DMS53 treated with DMSO at 0.1 percent for 48 hours (cell line): Measurements from ENCODE around the gene ULK3.

ENCODE experiments used
- DNase-seq: peaks from one replicate; lab custom pipeline; 2025; ENCODE audit not compliant: unreplicated experiment; lab: John Stamatoyannopoulos, UW

Gene ULK3

DNA sequence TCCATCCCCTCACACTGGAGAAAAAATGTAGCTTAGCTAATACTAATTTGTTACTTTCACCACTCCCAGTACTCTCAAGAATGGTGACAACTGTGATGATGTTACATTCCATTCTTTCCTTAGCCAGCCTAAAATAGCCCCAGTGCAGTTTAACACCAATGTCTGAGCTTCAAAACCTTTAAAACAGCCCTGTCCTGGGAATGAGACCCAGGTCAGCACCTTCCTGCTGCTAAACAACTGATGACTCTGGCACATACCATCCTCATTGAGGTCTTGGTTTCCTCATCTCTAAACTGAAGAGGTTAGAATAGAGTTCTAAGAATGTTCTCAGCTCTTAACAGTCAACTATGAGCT is 26.4 kb upstream of the ULK3 start:
- DNase-seq, result no peak

- no peak for DNase-seq
Observed at GRCh38 chr15:74868059-74868458, 25.1 kb upstream of the ULK3 start.

GRCh38 chr15:74867466-74868038 is 24.6 kb upstream of the ULK3 start:
- no peak for DNase-seq

DNA sequence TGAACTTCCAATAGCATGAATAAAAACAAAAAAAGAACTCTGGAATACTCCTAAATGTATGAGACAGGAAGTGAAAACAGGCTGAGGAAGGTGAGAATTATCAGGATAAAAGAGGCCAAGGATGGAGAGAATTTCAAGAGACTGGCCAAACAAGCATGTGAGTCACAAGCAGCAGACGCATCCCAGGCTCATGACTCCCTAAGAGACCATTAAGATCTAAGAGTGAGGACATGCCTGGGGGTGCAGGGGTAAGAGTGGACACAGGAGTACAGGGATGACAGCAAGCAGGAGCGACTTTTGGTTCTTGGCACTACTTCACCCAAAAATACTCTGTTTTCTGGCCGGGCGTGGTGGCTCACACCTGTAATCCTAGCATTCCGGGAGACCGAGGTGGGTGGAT is 23.1 kb upstream of the ULK3 start:
- DNase-seq, result no peak

- DNase-seq, result no peak
Observed at GRCh38 chr15:74865316-74865715, 22.4 kb upstream of the ULK3 start.

- DNase-seq, result no peak
Observed at GRCh38 chr15:74864296-74864695, 21.3 kb upstream of the ULK3 start.

DNA sequence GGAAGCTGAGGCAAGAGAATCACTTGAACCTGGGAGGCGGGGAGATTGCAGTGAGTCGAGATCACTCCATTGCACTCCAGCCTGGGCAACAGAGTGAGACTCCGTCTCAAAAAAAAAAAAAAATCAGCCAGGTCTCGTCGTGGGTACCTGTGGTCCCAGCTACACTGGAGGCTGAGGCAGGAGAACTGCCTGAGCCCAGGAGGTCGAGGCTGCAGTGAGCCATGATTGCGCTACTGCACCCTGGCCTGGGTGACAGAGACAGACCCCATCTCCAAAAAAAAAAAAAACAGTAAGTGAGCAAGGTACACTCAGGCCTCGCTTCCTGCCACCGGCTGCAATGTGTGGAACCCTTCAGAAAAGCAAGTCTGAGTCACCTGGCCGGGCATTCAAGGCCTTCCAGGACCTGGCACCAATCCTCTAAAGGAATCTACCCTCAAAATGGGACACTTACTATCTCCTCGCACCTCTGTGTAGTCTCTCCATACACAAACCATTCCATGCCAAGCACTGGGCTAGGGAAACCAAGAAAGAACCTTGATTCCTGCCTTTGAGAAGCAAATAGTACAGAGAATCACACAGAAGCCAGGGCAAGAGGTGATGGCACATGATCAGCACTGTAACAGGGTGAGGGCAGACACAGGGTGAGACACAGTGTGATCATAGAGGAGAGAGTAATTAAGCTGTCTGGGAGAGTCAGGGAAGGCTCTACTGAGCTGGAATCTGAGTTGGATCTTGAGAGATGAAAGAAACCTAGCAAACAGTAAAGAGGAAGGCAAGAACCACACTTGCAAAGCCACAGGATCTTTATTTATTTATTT is 20.5 kb upstream of the ULK3 start:
- DNase-seq, result no peak

DNA sequence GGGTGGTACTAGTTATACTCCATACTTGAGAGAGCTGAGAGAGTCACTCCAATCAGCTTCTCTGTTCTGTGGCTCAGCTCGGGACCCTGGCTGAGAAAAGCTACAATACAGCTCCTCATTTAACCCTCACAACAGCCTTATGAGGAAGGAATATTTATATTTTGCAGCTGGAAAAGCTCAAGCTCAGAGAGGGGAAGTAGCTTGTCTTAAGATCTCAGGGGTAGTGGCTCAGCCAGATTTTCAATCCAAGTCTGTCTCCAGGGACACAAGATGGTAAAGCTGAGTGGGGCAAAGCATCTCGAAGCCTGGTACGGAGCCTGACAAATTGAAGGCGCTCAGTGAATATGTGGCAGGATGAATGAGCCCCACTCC is 15.4 kb upstream of the ULK3 start:
- DNase-seq, result no peak

DNA sequence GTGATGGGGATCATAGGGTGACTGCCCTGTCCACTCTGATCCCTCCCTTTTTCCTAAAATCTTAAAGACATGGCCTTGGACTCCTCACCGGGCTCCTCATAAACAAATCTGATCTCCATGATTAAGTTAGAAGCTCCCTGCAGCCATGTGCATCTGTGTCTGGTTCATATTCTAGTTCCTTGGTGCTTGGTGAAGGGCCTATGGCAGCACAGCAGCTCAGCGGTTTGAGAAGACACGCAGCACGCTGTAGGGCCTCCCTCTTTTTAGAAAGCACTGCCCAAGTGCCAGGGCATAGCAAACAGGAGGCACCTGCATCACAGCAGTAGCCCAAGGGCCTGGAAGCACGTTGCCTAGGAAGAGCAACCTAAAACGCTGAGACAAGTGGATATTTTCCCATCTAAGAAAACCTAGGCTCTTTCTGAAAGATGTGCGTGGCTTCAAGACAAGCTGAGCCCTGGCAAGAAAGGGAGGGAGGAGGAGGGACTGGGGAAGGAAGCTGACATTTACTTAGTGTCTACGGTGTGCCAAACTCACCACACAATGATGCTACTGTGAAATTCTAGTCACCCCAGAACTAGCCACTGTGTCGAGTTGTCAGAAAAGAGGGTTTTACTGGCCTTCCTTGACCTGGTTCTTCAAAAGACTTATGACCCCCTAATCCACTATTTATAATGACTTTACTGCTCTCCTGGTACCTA is 14.9 kb upstream of the ULK3 start:
- no peak for DNase-seq

GRCh38 chr15:74857082-74857655 is 14.2 kb upstream of the ULK3 start:
- DNase-seq, result peak; percentile 85

DNA sequence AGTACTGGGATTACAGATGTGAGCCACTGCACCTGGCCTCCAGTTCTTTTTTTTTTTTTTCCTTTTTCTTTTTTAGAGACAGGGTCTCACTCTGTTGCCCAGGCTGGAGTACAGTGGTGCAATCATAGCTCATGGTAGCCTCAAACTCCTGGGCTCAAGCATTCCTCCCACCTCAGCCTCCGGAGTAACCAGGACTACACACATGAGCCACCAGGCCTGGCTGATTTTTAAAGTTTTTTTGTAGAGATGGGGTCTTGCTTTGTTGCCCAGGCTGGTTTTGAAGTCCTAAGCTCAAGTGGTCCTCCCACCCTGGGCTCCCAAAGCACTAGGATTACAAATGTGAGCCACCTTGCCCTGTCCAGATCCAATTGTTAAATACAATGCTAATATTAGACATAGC is 13.6 kb upstream of the ULK3 start:
- no peak for DNase-seq

DNA sequence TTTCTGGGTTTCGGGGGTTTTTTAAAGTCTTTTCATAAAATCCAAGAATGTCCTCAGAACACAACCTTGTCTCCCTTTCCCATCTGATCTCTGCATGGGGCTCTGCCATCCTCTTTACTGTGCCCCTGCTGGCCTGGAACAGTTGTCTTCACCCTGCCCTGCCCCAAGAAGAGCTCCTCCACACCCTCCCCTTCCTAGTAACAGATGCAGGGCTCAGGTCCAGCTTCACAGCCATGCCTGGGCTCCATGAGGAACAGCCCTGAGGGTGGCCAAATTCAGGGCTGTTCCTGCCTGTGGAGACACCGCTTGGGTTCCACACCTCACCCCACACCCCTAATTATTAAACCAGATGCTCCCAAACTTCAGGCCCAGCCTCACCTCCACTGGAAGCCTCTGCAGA is 12.9 kb upstream of the ULK3 start:
- no peak for DNase-seq

GRCh38 chr15:74854453-74855022 is 11.6 kb upstream of the ULK3 start:
- no peak for DNase-seq

GRCh38 chr15:74851960-74852359 is 9.0 kb upstream of the ULK3 start:
- no peak for DNase-seq

DNA sequence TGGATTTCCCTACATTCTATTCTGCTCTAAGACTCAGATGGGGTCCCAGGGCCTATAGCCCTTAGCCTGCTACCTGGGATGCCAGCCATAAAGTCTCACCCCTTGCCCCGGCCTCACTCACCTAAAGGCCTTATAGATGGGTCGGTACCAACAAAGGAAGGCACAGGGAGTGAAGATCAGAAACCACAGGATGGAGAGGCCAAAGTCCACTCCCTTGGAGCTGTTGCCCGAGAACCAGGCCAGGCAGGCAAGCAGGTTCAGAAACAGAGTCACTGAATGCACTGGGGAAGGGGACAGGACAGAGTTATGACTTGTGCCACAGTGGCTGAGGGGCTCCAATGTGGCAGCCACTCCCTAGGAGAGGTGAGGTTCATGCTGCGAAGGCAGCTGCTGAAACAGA is 7.4 kb upstream of the ULK3 start:
- DNase-seq, result no peak

DNA sequence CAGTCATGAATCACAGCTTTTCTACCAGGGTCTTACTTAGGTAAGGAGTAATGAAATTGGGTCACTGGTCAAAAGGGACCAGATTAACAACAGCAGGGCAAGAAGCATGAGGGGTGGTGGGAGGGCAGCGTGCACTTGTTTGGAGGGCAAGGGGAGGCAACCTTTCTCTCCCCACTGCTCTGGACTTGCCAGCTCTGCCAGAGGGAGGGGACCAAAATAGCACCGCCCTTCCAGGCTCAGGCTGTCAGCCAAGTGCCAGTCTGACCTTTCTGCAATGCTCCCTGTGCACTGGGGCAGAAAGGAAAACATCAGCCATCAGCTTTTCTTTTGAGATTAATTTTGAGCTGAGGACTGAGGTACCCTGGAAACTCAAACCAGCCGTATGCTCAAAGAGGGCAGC is 4.5 kb upstream of the ULK3 start:
- DNase-seq, result no peak

GRCh38 chr15:74845581-74845980 is 2.6 kb upstream of the ULK3 start:
- DNase-seq, result no peak

DNA sequence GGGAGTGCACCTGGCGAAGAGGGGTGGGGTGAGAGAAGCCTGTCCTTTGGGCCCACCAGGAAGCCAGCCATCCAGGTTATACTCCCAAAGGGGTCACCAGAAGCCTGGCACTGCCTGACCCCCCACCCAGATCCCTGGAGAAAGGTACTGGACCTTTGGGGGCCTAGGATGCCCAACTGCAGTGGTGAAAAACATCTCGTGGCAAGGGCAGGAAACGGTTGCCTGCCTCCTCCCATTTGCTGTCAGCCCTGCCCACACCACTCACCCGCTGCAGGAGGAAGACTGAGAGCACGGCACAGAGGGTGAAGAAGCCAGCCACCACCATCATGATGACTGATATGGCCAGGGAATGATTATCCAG is 2.2 kb upstream of the ULK3 start:
- no peak for DNase-seq

DNA sequence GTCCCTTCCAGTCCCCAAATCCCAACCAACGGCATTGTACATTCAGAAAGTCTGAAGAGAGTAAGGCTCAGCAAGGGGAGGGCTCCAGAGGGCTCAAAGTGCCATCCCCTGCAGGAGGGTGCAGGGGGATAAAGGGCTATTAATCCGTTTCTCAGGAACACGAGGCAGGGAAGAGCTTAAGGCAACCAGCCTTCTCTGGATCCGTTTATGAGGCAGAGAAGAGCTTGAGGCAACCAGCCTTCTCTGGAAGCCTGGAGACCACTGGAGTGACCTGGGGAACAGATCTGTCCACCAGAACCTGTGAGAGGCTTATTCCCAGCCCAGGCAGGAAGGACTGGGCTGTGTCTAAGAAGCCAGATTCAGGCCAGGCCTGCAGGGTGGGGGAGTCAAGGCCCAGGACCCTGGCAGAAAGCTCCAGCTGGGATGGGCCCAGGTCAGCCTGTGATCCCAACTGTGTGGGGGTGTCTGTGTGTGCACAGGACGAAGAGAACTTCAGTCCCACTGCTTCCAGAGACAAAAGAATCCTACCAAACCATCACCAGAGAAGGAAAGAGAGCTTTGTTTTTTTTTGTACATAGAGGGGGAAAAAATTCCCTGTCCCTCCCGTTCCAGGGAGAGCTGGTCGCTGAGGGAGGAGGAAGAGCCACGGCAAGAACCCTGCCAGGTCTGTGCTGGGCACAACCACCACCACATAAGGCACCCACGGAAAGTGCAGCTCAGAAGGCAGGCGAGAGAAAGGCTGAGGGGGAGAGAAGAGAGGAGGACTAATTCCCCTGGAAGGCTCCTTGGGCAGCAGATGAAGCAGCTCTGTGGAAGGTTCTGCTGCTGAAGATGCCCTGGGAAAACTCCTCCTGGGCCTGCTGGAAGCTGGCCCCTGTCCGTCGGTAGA is 1.6 kb upstream of the ULK3 start:
- no peak for DNase-seq

GRCh38 chr15:74843891-74844299 is 939 bp upstream of the ULK3 start:
- DNase-seq, result no peak

DNA sequence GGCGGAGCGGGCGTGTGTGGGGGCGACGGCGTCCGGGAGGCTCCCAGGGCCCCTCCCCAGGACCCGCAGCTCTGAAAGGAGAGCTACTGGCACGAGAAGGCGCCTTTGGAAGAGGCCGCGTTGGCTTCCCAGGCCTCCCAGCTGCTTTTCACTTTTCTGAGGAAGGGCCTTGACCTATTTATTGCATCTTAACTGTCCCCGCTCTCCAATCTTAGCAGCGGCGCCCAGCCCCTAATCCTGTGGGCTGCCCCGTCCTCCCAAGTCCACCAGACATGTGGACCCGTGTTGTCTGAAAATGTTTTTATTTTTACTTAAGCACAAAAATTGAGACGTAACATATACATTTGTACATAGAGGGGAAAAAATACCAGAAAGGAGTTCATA is 481 bp upstream of the ULK3 start:
- no peak for DNase-seq
